HG02759 (cell line): ENCODE results near the gene ZNF536.

Experiments used
- ATAC-seq: cut with Tn5 transposase; IDR thresholded peaks from one replicate; pipeline ENCODE4 v1.9.1; 2021; ENCODE audit warnings: mild to moderate bottlenecking, moderate library complexity; ENCODE audit not compliant: unreplicated experiment

The ZNF536 gene

GRCh38 chr19:30593975-30594745 is 222.0 kb downstream of the ZNF536 start:
- no peak for ATAC-seq

GRCh38 chr19:30596268-30596667 is 224.1 kb downstream of the ZNF536 start:
- no peak for ATAC-seq

- no peak for ATAC-seq
Observed at GRCh38 chr19:30596813-30597399, 224.7 kb downstream of the ZNF536 start.

GRCh38 chr19:30598688-30599087 is 226.5 kb downstream of the ZNF536 start:
- no peak for ATAC-seq

- no peak for ATAC-seq
Observed at GRCh38 chr19:30602661-30603350, 230.6 kb downstream of the ZNF536 start.

- ATAC-seq, result no peak
Observed at GRCh38 chr19:30604657-30605056, 232.5 kb downstream of the ZNF536 start.

- ATAC-seq, result no peak
Observed at GRCh38 chr19:30605333-30605732, 233.1 kb downstream of the ZNF536 start.

- ATAC-seq, result no peak
Observed at GRCh38 chr19:30606114-30607050, 234.2 kb downstream of the ZNF536 start.
